HepG2 (cell line): Measurements from ENCODE around the gene RAB3IP.

Experiments
- ARNTL ChIP-seq: sonication (generic); formaldehyde crosslinking; IDR thresholded peaks from 2 replicates; pipeline ENCODE4 v1.4.0; 2020; ENCODE audit warnings: mild to moderate bottlenecking, missing genetic modification reagents
- CTCF ChIP-seq: sonication (generic); formaldehyde crosslinking; IDR thresholded peaks from 2 replicates; pipeline ENCODE4 v1.5.0; 2020; ENCODE audit warnings: mild to moderate bottlenecking, missing genetic modification reagents, moderate library complexity
- MTF1 ChIP-seq: sonication (generic); formaldehyde crosslinking; IDR thresholded peaks from 2 replicates; pipeline ENCODE4 v1.5.0; 2020; ENCODE audit warnings: missing genetic modification reagents
- POLR2AphosphoS5 ChIP-seq: IDR thresholded peaks from 2 replicates; pipeline ENCODE4 v1.6.1; 2012; ENCODE audit warnings: low read depth, low read length
- SMARCC2 ChIP-seq: fragments of 450-650 bp; IDR thresholded peaks from 2 replicates; pipeline ENCODE4 v1.6.1; 2017; ENCODE audit warnings: antibody characterized with exemption, mild to moderate bottlenecking
- SOX13 ChIP-seq, 3 experiments: fragments of 450-650 bp in 1 of 3; sonication (generic) in 1 of 3; formaldehyde crosslinking in 1 of 3; IDR thresholded peaks in 2 of 3; conservative IDR thresholded peaks in 1 of 3; 2 replicates each; pipeline versions ENCODE4 v1.5.0 to v1.6.1; 2016 to 2020; ENCODE audit warnings: antibody characterized with exemption in 1 of 3, mild to moderate bottlenecking in 1 of 3, missing compliant biosample characterization in 1 of 3, missing genetic modification reagents in 1 of 3, moderate library complexity in 1 of 3
- SUZ12 ChIP-seq: fragments of 150-350 bp; IDR thresholded peaks from 2 replicates; pipeline ENCODE4 v1.6.1; 2014; ENCODE audit warnings: low read depth, low read length
- YY1 ChIP-seq: IDR thresholded peaks from 2 replicates; pipeline ENCODE4 v1.6.1; 2011; ENCODE audit warnings: low read length, low read depth, moderate library complexity, mild to moderate bottlenecking; ENCODE audit not compliant: insufficient read depth, insufficient replicate concordance
- ZBTB43 ChIP-seq: sonication (generic); formaldehyde crosslinking; conservative IDR thresholded peaks from 2 replicates; pipeline ENCODE4 v1.4.0; 2020; ENCODE audit warnings: missing genetic modification reagents
- ZNF121 ChIP-seq: sonication (generic); formaldehyde crosslinking; IDR thresholded peaks from 2 replicates; pipeline ENCODE4 v1.5.0; 2020; ENCODE audit warnings: mild to moderate bottlenecking, missing genetic modification reagents
- ZNF615 ChIP-seq: sonication (generic); formaldehyde crosslinking; IDR thresholded peaks from 2 replicates; pipeline ENCODE4 v1.5.0; 2020; ENCODE audit warnings: mild to moderate bottlenecking, missing genetic modification reagents, borderline replicate concordance
- TF ChIP-seq, protein P1 (sequence below): sonication (generic); formaldehyde crosslinking; IDR thresholded peaks from 2 replicates; pipeline ENCODE4 v1.4.0; 2020; ENCODE audit warnings: missing genetic modification reagents, mild to moderate bottlenecking, borderline replicate concordance
- TF ChIP-seq, protein P2 (sequence below), 2 experiments: fragments of 450-650 bp in 1 of 2; sonication (generic) in 1 of 2; formaldehyde crosslinking; IDR thresholded peaks; 2 replicates each; pipeline versions ENCODE4 v1.5.0 to v1.8.0; 2020 to 2022; ENCODE audit warnings: mild to moderate bottlenecking in 1 of 2, missing genetic modification reagents in 1 of 2

DNA sequence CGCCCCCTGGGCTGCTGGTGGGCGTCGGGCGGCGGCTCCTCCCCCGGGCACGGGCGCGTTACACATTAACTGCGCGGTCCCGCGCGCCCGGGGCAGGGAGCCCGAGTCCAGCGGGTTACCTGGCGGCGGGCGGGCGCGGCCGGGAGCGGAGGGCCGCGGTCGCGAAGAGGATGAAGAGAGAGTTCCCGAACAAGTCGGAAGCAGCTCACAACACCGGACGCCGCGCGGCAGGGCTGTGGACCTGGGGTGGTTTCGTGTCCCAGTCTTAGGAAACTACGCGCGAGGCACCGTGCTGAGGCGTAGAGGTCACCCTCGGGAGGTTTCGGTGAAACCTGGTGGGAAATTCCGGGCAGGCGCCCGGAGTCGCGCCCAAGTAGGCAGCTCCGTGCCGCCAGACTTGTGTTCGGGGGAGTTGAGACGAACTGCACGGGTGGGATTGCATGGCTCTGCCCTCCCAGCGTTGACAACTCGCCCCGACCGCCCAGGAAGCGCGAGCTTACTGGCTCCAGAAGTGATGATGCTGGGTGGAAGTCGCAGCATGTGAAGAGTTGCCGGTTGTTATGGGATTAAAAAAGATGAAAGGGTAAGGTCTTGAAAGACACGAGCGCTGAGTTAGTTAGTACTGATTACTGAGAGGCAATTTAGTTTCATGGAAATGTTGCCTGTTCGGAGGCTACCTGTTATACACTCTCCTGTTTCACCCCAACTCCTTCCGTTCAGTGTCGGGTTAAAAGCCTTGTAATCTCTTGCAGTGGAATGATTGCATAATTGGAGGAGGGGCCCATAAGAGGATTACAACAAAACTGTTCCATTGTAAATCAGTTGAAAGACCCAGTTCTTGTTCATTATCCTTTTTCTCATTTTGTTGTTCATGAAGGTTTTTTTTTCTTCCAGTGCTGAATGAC, 879 bp downstream of the RAB3IP start:
- TF ChIP-seq YY1 (peak; percentile 20), ZNF615 (CRISPR knock-in tag) (no peak), POLR2AphosphoS5 (0 out of 2 replicates have a peak, but pooled peaks have one; percentile 3), MTF1 (no peak), ARNTL (CRISPR knock-in tag) (no peak), ZNF121 (CRISPR knock-in tag) (no peak), SOX13 (IDR thresholded peaks at IDR 0.05) (no peak), SOX13 (CRISPR knock-in tag; conservative IDR thresholded peaks at IDR 0.05 in 1 of 2, IDR thresholded peaks at IDR 0.05 in 1 of 2) (peak in 1 of 2 experiments; percentile 81; a peak in 2 of 4 replicates), ZBTB43 (0 out of 2 replicates have a peak, but pooled peaks have one; percentile 29), SMARCC2 (no peak), SUZ12 (no peak), CTCF (CRISPR knock-in tag) (no peak)
- TF ChIP-seq, protein P1, sequence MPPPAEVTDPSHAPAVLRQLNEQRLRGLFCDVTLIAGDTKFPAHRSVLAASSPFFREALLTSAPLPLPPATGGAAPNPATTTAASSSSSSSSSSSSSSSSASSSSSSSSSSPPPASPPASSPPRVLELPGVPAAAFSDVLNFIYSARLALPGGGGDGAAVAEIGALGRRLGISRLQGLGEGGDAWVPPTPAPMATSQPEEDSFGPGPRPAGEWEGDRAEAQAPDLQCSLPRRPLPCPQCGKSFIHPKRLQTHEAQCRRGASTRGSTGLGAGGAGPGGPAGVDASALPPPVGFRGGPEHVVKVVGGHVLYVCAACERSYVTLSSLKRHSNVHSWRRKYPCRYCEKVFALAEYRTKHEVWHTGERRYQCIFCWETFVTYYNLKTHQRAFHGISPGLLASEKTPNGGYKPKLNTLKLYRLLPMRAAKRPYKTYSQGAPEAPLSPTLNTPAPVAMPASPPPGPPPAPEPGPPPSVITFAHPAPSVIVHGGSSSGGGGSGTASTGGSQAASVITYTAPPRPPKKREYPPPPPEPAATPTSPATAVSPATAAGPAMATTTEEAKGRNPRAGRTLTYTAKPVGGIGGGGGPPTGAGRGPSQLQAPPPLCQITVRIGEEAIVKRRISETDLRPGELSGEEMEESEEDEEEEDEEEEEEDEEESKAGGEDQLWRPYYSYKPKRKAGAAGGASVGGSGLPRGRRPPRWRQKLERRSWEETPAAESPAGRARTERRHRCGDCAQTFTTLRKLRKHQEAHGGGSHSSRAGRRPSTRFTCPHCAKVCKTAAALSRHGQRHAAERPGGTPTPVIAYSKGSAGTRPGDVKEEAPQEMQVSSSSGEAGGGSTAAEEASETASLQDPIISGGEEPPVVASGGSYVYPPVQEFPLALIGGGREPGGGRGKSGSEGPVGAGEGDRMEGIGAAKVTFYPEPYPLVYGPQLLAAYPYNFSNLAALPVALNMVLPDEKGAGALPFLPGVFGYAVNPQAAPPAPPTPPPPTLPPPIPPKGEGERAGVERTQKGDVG = no peak
- TF ChIP-seq, protein P2, sequence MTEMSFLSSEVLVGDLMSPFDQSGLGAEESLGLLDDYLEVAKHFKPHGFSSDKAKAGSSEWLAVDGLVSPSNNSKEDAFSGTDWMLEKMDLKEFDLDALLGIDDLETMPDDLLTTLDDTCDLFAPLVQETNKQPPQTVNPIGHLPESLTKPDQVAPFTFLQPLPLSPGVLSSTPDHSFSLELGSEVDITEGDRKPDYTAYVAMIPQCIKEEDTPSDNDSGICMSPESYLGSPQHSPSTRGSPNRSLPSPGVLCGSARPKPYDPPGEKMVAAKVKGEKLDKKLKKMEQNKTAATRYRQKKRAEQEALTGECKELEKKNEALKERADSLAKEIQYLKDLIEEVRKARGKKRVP (CRISPR knock-in tag; IDR thresholded peaks at IDR 0.05) = 0 out of 4 replicates have a peak, but pooled peaks of 1 of the 2 experiments have one; percentile 3
